ENCODE data around the gene ANKK1. TPM values are rescaled to one million over a fixed set of nuclear protein-coding genes. Genes with fewer than 3 reads are reported as not detected.

ANKK1 gene
- not detected in 2 replicates for total RNA-seq

GRCh38 chr11:113387605-113388211, at the start of gene ANKK1:
Gene ANKK1 (plus strand): TSS chr11:113387779. CDS start chr11:113387885, 106 bp downstream.

Other genes with a start within 250 kb of the ANKK1 start
- 5.2 and 9.6 TPM in 2 replicates for gene TTC12, start 73.2 kb upstream of the ANKK1 start, total RNA-seq
- gene DRD2, start 87.6 kb downstream of the ANKK1 start, total RNA-seq: not detected in 2 replicates

All from myometrial cell (primary cell).